ENCODE measurements around the gene EVX1.

EVX1 gene

DNA sequence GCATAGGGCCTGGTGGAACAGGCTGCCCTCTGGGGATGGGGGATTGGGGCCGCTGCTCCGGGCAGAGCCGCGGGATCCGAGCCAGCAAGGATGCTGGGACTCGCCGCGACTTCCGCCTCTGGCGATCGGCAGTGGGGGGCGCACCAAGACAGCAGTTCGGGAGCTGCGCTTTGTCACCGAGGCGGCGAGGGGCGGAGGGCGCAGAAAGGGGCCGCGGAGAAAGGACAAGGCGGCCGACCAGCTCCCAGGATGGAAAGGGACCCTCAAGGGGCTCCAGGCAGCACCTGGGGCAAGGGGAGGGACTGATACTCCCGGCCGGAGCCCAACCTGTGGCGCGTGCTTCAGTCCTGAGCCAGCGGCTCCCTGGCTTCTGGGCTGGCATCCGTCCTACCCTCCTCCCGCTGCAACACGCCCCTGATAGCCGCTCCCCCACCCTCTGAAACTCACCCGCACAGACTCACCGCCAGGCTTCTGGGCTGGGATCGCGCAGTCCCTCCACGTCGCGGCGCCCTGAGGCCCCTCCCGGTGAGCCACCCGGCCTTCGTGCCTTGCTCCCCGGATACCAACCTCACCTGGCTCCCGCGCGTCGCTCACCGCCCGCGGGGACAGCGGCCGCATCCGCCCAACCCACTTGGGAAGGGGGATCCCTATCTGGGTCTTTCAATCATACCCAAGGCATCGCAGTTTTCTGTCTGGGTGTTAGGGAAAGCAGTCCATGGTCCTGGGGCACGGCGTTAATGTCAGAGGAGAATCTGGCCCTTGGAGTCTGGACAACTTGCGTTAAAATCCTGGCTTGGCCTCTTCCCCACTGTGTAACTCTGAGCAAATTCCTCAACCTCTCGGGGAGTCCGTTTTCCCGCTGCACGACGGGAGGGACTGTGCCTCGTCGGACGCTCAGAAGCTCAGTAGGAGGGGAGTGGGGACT, 7.0 kb upstream of the EVX1 start:
- no peak for DNase-seq (ENCODE audit: low read depth)

DNA sequence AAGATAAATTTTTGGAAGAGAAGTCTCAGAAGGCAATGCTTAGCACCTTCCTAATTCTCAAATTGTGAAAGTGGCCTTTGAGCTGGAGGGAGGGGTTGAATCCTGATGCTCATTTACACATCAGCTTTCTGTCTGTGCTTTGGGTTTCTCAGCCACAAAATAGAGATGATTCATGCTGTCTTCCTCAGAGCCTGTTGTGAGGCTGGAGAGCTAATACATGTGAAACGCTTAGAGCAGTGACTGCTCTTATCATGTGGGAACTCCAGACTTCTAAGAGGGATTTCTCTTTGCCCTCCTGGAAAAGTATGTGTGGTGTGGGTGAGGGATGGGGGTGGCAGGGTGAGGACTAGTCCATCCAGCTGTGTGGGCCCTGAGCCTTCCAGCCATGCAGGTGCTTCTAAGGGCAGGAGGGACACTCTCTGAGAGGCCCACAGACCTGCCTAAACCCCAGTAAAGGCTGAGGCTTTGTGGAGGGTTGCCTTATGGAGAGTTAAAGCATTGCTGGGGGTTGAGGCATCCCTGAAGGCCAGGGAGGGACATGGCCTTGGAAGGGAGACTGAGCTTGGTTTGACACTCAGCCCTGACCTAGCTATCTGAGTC, 4.8 kb upstream of the EVX1 start:
- DNase-seq (ENCODE audit: low read depth) = peak; percentile 43

DNA sequence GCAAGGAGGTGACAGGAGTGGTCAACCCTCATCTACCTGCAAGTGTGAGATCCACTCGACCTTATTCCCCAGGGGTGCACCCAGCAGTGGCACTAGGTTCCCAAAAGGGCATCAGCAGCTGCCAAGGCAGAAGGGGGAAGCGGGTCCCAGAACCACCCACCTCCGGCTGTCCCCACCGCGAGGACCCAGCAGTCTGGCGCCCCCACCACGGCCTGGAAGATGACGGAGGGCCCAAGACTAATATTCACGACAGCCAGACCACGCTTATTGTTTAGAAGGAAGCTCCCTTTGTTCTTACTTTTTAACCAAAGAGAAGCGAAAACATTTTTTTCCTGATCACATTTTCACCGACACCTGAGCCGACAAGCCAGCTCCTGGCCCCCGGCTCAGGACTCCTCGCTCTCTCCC, 3.6 kb upstream of the EVX1 start:
- DNase-seq (ENCODE audit: low read depth) = no peak

DNA sequence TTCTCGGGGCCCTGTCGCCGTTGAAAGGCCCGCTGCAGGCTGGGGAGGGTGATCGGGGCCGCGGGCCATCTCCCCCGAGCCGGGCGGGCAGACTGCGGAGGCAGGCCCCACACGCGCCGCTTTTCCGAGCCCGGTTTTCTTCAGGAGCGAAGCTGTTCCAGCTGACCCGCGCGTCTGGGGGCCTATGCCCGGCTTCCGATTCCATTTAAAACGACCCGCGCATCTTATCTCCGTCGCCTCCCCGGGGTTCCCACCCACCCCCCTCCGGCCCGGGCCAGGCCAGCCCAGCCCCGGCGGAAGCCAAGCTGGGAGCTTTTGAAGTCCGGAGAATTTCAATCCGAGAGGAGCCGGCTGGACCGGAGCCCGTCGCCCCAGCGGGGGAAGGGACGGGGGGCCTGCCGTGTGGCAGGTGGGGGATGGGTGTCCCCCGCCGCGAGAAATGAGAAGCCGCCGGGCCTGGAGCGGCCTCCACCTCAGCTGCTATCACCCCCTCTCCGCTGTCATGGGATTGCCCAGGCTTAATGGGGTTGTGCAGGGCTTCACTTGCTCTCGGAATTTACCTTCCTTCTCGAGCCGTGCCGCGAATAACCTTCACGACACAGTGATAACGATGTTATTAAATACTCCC, 3.1 kb upstream of the EVX1 start:
- no peak for DNase-seq (ENCODE audit: low read depth)

DNA sequence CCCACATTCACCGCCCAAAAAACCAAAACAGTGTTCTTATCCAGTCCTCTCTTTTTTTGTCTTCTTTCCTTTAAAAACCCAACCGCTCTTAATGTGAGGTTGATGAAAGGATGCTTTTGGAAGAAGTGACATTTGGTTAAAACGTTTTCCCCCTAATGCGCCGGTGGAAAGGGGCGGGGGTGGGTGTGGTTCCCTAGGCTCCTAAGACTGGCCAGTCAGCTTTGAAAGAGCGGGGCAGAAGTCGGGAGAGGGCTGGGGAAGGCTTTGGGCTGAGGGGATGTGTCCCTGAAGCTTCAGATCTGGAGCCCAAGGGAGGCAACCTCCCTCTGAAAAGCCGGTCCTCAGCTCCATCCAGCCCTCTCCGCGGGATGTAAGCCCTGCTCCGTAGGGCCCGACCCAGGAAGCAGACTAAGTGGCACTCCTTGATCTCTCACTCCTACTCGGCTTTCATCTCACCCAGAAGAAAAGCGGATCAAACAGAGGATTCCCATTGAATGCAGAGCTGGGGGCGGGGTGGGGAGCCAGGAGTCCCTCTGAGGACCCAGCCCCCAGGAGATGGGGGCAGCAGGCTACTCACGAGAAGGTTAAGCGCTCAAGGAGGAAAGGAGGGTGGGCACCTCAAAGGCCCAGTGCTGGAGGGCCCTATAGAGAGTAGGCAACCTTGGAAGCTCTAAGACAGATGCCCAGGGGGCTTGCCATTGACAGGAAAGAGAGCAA, 2.4 kb upstream of the EVX1 start:
- no peak for DNase-seq (ENCODE audit: low read depth)

DNA sequence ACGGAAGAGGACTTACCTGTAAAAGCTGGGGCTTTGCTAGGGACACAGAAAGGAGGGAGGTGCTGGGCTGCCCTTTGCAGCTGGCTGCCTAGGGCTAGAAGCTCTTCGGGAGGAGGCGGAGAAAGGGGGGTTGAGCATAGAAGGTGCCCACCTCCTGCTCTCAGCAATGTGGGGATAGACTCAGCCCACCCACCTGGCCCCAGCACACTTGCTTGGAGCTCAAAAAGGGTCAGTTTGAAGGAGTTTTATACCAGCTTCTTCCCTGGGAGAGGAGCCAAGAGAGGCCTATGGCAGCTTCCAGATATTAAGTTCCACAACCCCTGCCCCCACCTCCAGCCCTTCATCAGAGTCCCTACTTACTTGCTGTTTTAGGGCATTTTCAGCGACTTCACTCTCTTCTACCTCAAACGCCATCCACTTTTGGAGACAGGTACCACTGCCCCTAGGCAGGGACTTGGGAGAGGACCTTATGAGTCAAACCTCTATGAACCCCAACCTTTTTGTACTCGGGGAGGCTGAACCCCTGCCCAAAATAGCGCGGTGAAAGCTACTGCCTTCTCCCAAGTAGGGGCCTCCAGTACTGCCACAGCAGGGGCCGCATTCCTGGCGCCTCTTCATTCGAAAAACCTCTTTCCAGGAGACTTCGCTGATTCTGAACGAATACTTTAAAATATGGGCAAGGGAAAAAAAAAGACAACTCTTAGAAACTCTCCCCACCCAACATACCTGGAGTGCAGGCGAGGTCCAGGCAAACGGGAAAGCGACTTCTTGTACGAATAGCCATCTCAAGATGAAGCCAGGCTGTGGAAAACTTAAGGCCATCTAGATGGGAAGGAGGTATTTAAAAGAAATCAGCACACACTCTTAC, 1.2 kb upstream of the EVX1 start:
- DNase-seq (ENCODE audit: low read depth) = no peak

DNA sequence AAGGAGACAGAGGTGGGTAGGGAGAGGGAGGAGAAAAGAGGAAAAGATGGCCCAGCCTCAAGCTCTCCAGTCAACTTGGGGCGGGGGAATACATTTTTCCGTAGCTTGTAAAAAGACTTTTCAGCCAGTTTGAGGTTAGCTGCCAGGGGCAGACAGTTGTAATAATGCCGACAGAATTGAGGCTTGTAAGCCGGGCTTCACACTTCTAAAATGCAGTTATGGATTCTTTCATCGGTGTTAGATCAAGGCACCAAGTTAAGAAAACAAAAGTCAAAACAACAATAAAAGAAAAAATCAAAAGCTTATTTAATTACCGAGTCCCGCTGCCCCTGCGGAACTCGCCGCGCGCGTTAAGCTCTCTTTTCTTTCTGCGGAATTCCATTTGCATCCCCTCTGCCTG, 448 bp upstream of the EVX1 start:
- no peak for DNase-seq (ENCODE audit: low read depth)

DNA sequence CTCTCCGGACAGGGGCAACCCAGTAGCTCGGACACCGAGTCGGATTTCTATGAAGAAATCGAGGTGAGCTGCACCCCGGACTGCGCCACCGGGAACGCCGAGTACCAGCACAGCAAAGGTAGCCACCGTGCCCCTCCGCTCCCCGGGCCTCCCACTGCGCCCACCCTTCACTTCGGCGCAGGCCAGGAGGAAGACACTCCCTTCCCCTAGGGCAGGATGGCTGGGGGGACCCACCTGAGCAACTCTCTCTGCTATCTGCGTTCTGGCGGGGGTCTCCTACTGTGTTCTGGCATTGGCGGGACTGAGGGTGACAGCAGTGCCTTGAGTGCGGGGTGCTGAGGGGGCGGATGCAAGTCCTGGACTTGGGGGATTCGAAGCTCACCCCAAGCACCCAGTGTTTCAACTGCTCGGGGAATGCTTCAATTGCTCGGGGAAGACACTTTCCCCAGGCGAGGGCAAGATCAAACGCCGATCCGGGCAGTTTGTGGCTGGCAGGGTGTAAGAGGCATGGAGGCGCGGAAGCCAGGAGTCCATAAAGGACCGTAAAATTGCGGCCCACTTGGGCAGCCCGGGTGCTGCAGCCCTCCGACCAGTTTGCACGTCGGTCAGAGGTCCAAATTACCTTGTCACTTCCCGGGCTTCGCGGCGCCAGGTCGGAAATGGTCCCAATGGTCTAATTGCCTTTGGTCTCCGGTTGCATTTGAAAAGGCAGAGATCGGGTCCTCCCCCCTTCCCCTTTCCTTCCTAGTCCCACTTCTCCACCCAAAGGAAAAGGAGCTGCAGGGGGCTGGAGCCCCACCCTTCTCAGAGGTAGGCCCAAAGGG, 950 bp downstream of the EVX1 start:
- DNase-seq (ENCODE audit: low read depth) = no peak

DNA sequence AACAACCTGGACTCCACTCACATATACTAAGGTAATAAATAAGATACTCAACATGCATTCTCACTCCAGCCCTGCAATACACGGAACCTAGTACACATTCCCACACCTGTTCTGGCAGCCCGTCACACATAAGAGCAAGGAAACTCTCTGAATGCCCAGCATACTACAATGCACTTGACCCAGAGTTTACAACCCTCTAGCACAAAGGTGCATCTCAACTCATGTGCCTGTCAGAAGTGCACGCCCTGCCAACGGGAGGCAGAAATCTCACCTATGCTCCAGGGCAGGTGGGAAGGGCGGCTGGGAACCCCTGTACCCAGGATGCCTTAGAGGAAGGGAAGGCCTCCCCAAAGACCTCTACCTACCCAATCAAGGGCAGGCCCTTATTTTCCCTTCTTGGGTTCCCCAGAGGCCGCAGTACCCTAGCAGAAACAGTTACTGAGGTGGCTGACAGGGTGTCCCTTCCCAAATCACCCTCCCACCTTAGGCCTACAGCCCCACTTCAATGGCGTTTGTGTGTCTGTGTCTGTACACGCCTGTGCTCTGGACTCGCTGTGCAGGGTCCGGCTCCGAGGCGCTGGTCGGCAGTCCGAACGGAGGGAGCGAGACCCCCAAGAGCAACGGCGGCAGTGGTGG, 2.0 kb downstream of the EVX1 start:
- DNase-seq (ENCODE audit: low read depth) = no peak

DNA sequence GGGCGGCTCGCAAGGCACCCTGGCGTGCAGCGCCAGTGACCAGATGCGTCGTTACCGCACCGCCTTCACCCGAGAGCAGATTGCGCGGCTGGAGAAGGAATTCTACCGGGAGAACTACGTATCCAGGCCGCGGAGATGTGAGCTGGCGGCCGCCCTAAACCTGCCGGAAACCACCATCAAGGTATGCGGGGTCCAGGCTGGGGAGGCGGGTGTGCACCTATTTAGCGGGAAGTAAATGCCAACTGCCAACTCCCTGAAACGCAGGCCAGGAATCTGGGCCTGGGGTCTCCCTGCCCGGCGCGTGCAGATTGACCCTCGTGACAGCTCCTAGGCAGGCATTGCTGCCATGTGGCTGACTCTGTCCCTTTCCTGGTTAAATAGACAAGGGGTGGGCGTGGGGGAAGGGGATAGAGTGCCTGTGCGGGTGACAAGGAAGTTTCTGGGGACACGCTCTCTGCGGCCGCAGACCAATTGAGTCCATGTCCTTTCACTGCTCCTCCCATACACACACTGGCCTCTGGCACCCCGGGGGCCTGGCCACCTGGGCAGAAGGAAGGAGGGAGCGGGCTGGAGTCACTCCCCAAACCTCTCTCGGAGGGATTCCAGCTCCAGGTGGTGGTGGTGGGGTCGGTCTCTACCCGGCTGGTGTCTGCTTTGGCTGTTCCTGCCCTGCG, 2.7 kb downstream of the EVX1 start:
- no peak for DNase-seq (ENCODE audit: low read depth)

DNA sequence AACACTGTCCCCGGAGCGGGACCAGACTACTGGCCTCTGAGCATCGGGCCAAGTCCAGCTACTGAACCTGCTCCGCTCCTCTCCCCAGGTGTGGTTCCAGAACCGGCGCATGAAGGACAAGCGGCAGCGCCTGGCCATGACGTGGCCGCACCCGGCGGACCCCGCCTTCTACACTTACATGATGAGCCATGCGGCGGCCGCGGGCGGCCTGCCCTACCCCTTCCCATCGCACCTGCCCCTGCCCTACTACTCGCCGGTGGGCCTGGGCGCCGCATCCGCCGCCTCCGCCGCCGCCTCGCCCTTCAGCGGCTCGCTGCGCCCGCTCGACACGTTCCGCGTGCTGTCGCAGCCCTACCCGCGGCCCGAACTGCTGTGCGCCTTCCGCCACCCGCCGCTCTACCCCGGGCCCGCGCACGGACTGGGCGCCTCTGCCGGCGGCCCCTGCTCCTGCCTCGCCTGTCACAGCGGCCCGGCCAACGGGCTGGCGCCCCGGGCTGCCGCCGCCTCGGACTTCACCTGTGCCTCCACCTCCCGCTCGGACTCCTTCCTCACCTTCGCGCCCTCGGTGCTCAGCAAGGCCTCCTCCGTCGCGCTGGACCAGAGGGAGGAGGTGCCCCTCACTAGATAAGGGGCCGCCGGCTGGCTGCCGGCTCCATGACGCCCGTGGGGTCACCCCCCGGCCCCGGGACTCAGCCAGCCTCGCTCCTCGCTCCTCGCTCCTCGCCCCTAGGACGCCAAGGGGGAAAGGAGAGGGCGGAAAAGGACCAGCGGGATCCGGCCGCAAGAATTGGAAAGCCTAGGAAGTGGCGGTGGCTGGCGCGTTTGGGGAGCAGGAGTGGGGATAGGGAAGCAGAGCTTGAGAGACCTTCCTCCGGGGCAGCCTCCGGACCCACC, 3.4 kb downstream of the EVX1 start:
- no peak for DNase-seq (ENCODE audit: low read depth)

DNA sequence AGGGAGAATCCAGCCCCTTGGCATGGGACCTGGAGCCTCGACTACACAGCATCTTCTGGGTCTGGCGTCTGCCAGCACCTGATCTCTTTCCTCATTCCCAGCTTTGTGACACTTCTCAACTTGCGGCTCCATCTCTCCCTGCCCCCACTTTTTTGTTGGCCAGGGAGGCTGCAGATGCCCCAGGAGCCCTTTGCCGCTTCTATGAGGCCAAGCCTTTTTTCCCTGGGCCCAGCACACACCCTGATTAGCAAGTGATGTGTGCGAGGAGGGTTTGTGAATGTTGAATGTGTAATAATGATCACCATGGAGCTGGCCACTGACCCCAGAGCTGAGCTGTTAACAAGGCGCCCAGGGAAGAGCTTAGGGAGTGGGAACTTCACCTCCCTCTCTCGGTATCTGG, 4.4 kb downstream of the EVX1 start:
- DNase-seq (ENCODE audit: low read depth) = no peak

DNA sequence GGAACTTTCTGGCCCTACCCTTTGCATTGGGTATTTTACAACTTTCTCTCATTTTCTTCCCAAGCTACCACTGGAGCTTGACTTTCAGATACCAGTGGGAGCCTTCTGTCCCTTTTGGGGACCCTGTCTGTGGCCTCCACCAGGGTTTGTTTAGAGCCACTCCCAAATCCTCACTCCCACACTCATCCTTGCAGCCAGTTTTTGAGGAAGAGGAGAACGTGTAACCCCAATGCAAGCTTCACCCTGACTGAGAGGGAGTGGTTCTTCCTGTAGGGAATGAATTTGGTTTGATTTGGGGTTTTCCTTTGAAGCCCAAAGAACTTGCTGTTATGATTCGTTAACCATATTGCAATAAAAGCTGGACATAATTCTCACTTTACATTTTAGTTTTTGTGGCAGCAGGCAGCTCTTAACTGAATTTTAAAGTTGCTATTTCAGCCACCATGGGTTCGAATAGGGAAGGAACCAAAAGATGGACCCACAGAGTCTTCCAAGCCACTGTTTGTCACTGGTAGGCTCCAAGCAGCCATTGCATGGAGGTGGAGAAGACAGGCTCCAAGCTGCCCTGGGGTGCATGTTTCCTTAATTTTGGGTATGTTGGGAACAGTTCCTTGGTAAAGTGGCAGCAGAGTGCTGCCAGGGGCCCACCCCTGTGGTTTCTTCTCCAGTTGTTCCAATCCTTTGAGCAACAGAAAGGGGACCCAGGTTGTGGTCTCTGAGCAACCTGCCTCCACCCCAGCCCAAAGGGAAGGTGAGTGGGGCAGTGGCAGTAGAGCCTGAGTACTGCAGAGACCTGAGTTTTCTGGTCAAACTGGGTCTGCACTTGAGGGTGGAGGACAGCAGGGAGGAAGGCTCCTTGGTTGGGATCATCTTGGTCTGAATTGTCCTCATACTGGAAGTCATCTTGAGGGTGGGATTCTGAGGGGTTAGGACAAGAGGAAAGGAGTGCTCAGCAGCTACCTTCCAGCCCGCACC, 5.1 kb downstream of the EVX1 start:
- no peak for DNase-seq (ENCODE audit: low read depth)

DNA sequence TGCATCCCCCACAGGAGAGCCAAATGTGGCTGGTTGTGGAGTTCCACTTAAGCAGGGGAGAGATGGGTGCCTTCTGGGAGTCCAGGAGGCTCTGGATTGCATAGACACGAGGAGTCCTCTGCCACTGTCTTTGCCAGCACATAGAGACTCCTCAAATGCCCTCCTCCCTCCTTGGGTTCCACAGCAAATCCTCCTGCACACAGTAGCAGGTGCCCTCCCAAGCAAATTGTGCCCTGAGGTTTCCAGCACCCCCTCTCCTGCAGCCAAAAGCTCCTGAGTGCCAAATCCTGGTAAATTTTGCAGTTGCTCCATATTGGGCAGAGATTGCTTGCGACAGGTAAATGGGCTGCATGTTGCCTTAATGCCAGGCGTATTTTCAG, 5.8 kb downstream of the EVX1 start:
- no peak for DNase-seq (ENCODE audit: low read depth)

DNA sequence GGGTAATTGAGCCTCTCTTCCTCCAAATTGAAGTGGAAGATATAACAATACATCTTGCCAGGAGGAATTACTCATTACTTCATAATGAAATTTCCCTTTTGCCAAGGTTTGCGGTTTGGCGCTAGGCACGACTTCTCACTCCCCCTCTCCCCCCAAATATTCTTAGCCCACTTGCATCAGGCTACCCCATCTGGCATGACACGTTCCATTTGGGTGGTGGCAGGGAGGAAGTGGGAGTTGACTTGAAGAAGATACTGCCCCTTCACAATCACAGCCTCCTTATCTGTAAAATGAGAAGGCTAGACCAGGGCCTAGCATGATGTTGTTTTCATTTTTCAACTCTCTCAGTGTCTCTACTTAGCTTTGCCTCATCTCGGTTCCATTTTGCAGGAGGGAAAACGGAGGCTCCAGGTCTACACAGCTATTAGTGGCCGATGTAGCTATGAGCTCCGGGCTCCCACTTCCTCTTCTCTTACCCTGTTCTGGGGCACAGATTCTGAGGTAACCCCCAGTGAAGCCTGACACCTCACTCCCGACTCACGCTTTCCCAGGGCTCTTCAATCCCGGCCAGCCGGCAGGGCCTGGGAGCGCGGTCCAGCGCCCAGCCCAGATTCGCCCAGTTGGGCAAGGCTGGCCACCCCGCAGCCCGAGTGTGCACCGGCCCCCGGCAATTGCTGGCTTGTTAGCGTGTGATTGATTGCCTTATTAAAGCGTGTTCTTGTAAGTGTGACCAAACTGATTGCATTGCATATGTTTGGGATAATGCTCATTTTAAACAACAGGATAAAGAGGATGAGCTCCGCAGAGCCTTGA, 6.5 kb downstream of the EVX1 start:
- peak; percentile 53 for DNase-seq (ENCODE audit: low read depth)

DNA sequence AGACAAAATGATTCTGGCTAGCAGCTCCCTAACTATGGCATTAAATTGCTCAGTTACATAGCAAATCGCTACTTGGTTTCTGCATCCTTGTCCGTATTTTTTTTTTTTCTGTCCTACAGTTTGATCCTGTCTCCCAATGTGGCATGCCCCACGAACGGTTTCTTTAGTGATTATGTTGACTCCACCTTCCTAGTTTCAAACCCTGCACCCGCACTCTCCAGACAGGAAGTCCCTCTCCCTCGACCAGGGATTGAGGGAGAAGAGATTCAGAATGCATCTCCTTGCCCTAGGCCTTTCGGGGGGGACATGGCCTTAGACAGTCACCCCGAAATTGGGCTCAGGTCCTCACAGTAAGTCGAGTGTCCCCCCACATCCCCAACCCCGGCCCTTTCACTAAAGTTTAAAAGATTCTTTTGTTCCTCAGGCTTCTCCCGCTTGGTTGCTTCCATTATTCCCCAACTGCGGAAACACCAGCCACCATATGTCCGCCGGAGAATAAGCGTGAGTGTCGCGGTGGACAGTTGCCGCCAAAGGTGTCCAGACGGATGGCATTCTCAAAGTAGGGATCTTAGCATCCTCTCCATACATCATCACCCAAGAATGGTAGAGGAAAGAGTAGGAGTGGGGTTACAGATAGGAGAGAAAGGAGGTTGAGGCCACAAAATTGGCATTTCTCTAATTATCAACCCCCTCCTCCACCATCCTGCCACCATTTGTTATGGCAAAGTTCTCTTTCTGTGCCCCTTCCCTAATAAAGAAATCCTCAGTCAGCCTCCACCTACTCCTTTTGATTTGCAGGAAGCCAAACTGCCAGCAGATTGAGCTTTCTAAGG, 7.3 kb downstream of the EVX1 start:
- no peak for DNase-seq (ENCODE audit: low read depth)
